Measurements from ENCODE around the gene PGA3. TPM values are rescaled to one million over a fixed set of nuclear protein-coding genes. Genes with fewer than 3 reads are reported as not detected.
A peak's percentile ranks its signal among the peaks of the same experiment; 100 is the strongest.

The PGA3 gene
- total RNA-seq, 1 donor from 2014 or later, result not detected

GRCh38 chr11:61157743-61158142, 45.6 kb upstream of the PGA3 start:
- Mint-ChIP-seq H3K36me3 (ENCODE audit: low read depth) (peaks cover 12% of the 10 kb centered on the region), H3K4me3 (ENCODE audit: unreplicated experiment) (no peak overlapping the region), H3K27ac (ENCODE audit: unreplicated experiment) (no peak overlapping the region), H3K4me1 (ENCODE audit: low read depth) (peaks cover 49% of the 10 kb centered on the region), H3K9me3 (ENCODE audit: low read depth) (peaks cover 22% of the 10 kb centered on the region), H3K27me3 (ENCODE audit: low read depth) (no peaks in the 10 kb centered on the region)
- TF ChIP-seq CTCF (IDR thresholded peaks at IDR 0.05), result no peak
- no peak for DNase-seq (ENCODE audit: low spot score)

GRCh38 chr11:61158691-61159381, 44.5 kb upstream of the PGA3 start:
- H3K36me3 Mint-ChIP-seq (ENCODE audit: low read depth), result peaks cover 12% of the 10 kb centered on the region
- no peak for TF ChIP-seq CTCF (IDR thresholded peaks at IDR 0.05)
- peak overlapping the region; percentile 10 for H3K27ac Mint-ChIP-seq (ENCODE audit: unreplicated experiment)
- H3K4me1 Mint-ChIP-seq (ENCODE audit: low read depth), result peaks cover 38% of the 10 kb centered on the region
- no peak overlapping the region for H3K4me3 Mint-ChIP-seq (ENCODE audit: unreplicated experiment)
- no peak for DNase-seq (ENCODE audit: low spot score)
- H3K9me3 Mint-ChIP-seq (ENCODE audit: low read depth), result peaks cover 22% of the 10 kb centered on the region
- no peaks in the 10 kb centered on the region for H3K27me3 Mint-ChIP-seq (ENCODE audit: low read depth)

GRCh38 chr11:61160487-61161189, 42.7 kb upstream of the PGA3 start:
- peaks cover 31% of the 10 kb centered on the region for H3K4me1 Mint-ChIP-seq (ENCODE audit: low read depth)
- H3K27ac Mint-ChIP-seq (ENCODE audit: unreplicated experiment), result peak overlapping the region; percentile 78
- H3K4me3 Mint-ChIP-seq (ENCODE audit: unreplicated experiment), result peak overlapping the region; percentile 77
- H3K27me3 Mint-ChIP-seq (ENCODE audit: low read depth), result no peaks in the 10 kb centered on the region
- peaks cover 2% of the 10 kb centered on the region for H3K36me3 Mint-ChIP-seq (ENCODE audit: low read depth)
- no peak for DNase-seq (ENCODE audit: low spot score)
- H3K9me3 Mint-ChIP-seq (ENCODE audit: low read depth), result peaks cover 7% of the 10 kb centered on the region
- TF ChIP-seq CTCF (IDR thresholded peaks at IDR 0.05), result no peak

- peaks cover 3% of the 10 kb centered on the region for H3K9me3 Mint-ChIP-seq (ENCODE audit: low read depth)
- H3K36me3 Mint-ChIP-seq (ENCODE audit: low read depth), result peaks cover 2% of the 10 kb centered on the region
- H3K4me1 Mint-ChIP-seq (ENCODE audit: low read depth), result peaks cover 31% of the 10 kb centered on the region
- H3K27ac Mint-ChIP-seq (ENCODE audit: unreplicated experiment), result peak within 1 kb of the TSS; percentile 91
- peak; percentile 95 for DNase-seq (ENCODE audit: low spot score)
- TF ChIP-seq CTCF (IDR thresholded peaks at IDR 0.05), result peak; percentile 60
- H3K27me3 Mint-ChIP-seq (ENCODE audit: low read depth), result no peaks in the 10 kb centered on the region
- peak within 1 kb of the TSS; percentile 87 for H3K4me3 Mint-ChIP-seq (ENCODE audit: unreplicated experiment)
These were observed 41.9 kb upstream of the PGA3 start, which contains the start of gene VPS37C for GRCh38 chr11:61161190-61162091. VPS37C (minus strand) TSS chr11:61161426; CDS start chr11:61138829, 22,597 bp downstream.
